HepG2 (cell line): Measurements from ENCODE around the gene NOB1. TPM values are rescaled to one million over a fixed set of nuclear protein-coding genes. Genes with fewer than 3 reads are reported as not detected.

Experiments used
- ATAC-seq: fragments of 200-7000 bp; cut with Tn5 transposase; 3 replicates; pipeline ENCODE4 v1.9.1; 2020; ENCODE audit warnings: mild to moderate bottlenecking, moderate library complexity
- BruUV-seq: library from RNA; stranded (reverse); fragments of 400-500 nt; replicated peaks from 2 replicates; lab custom pipeline; 2021; lab: Mats Ljungman, UMichigan
- CTCF ChIA-PET: fragments of 300-600 bp; formaldehyde crosslinking; extraction: SDS; loops from one replicate; lab custom pipeline; 2021; ENCODE audit warnings: low total read pairs, inconsistent platforms, low intra/inter-chr PET ratio; lab: Yijun Ruan, JAX
- POLR2A ChIA-PET: fragments of 350-600 bp; sonication (Branson Sonifier 250); formaldehyde crosslinking; loops from one replicate; lab custom pipeline; 2020; ENCODE audit warnings: antibody characterized with exemption, inconsistent platforms; lab: Yijun Ruan, JAX
- DNase-seq: peaks from one replicate; pipeline ENCODE4 v3.0.0-alpha.2; 2015; ENCODE audit warnings: low spot score
- FAIRE-seq: peaks from 3 replicates; lab custom pipeline; 2011; peaks lifted over from hg19 to GRCh38; lab: Jason Lieb, UNC
- H2AFZ ChIP-seq: one replicate; pipeline ENCODE4 v1.6.1; 2011; ENCODE audit warnings: low read length, inconsistent platforms
- H3K27ac ChIP-seq: fragments of 300-600 bp; 3 replicates; pipeline ENCODE4 v1.8.0; 2011; ENCODE audit warnings: mixed run types, mild to moderate bottlenecking, mixed read lengths, low read length, inconsistent platforms; ENCODE audit not compliant: insufficient read depth; ENCODE audit errors: extremely low read length
- H3K27me3 ChIP-seq, 2 experiments: fragments of 200-600 bp in 1 of 2; 2 replicates in 1 of 2; 3 replicates in 1 of 2; pipeline versions ENCODE4 v1.6.0 to v1.8.0; 2011; ENCODE audit warnings: low read length in 2 of 2, mild to moderate bottlenecking in 2 of 2, moderate library complexity in 2 of 2, inconsistent platforms in 1 of 2; ENCODE audit not compliant: insufficient read depth in 2 of 2, control insufficient read depth in 1 of 2
- H3K36me3 ChIP-seq, 2 experiments: fragments of 200-600 bp in 1 of 2; replicated peaks in 1 of 2; 2 replicates in 1 of 2; 3 replicates in 1 of 2; pipeline versions ENCODE4 v1.5.1 to v1.8.0; 2011; ENCODE audit warnings: low read length in 2 of 2, inconsistent platforms in 1 of 2; ENCODE audit not compliant: insufficient read depth in 2 of 2, control insufficient read depth in 1 of 2
- H3K4me1 ChIP-seq: 2 replicates; pipeline ENCODE4 v1.5.1; 2012; ENCODE audit warnings: low read length, inconsistent platforms; ENCODE audit not compliant: insufficient read depth
- H3K4me2 ChIP-seq: 2 replicates; pipeline ENCODE4 v1.6.0; 2011; ENCODE audit warnings: low read depth, low read length, inconsistent platforms
- H3K4me3 ChIP-seq, 3 experiments: fragments of 200-600 bp in 1 of 3; sonication (generic), shearing (Covaris generic) in 1 of 3; replicated peaks in 1 of 3; 2 replicates each; pipeline ENCODE4 v1.5.1; 2011 to 2016; ENCODE audit warnings: low read length in 3 of 3, inconsistent platforms in 2 of 3, low read depth in 2 of 3, mild to moderate bottlenecking in 2 of 3, control low read depth in 1 of 3, mixed read lengths in 1 of 3; ENCODE audit not compliant: insufficient read depth in 1 of 3
- H3K79me2 ChIP-seq: one replicate; pipeline ENCODE4 v1.6.1; 2011; ENCODE audit warnings: low read length, inconsistent platforms; ENCODE audit not compliant: insufficient read depth
- H3K9ac ChIP-seq: 2 replicates; pipeline ENCODE4 v1.6.0; 2011; ENCODE audit warnings: mild to moderate bottlenecking, low read depth, low read length, inconsistent platforms; ENCODE audit not compliant: insufficient read depth
- H3K9me3 ChIP-seq: 2 replicates; pipeline ENCODE4 v1.5.1; 2012; ENCODE audit warnings: mild to moderate bottlenecking, low read length
- H4K20me1 ChIP-seq: 2 replicates; pipeline ENCODE4 v1.6.0; 2011; ENCODE audit warnings: inconsistent platforms, mild to moderate bottlenecking, low read length, moderate library complexity; ENCODE audit not compliant: insufficient read depth
- AGO2 ChIP-seq: fragments of 200-400 bp; formaldehyde crosslinking; optimal IDR thresholded peaks from 2 replicates; pipeline ENCODE3; 2017; ENCODE audit warnings: mild to moderate bottlenecking, low read depth, low read length, moderate library complexity
- FOXA1 ChIP-seq, 2 experiments: fragments of 450-650 bp in 1 of 2; sonication (generic) in 1 of 2; formaldehyde crosslinking in 1 of 2; IDR thresholded peaks; 2 replicates each; pipeline versions ENCODE4 v1.4.0 to v1.6.1; 2016 to 2020; ENCODE audit warnings: missing genetic modification reagents in 1 of 2
- GABPB1 ChIP-seq: IDR thresholded peaks from 2 replicates; pipeline ENCODE4 v1.6.1; 2016; ENCODE audit warnings: mild to moderate bottlenecking, missing genetic modification reagents, moderate library complexity, missing compliant biosample characterization
- JUNB ChIP-seq: sonication (generic); formaldehyde crosslinking; IDR thresholded peaks from 2 replicates; pipeline ENCODE4 v1.8.0; 2022; ENCODE audit warnings: missing genetic modification reagents, mild to moderate bottlenecking, borderline replicate concordance
- LCORL ChIP-seq, 2 experiments: fragments of 450-650 bp in 1 of 2; sonication (generic) in 1 of 2; formaldehyde crosslinking in 1 of 2; IDR thresholded peaks; 2 replicates each; pipeline versions ENCODE4 v1.5.0 to v1.6.1; 2017 to 2020; ENCODE audit warnings: antibody characterized with exemption in 1 of 2, missing genetic modification reagents in 1 of 2
- NONO ChIP-seq, 2 experiments: fragments of 450-650 bp in 1 of 2; sonication (generic) in 1 of 2; formaldehyde crosslinking in 1 of 2; IDR thresholded peaks in 1 of 2; conservative IDR thresholded peaks in 1 of 2; 2 replicates each; pipeline versions ENCODE4 v1.6.1 to v1.8.0; 2017 to 2022; ENCODE audit warnings: mild to moderate bottlenecking in 1 of 2, missing genetic modification reagents in 1 of 2, moderate library complexity in 1 of 2
- NR3C1 ChIP-seq: sonication (generic); formaldehyde crosslinking; IDR thresholded peaks from 2 replicates; pipeline ENCODE4 v1.4.0; 2020; ENCODE audit warnings: missing genetic modification reagents
- SAFB2 ChIP-seq: sonication (generic); formaldehyde crosslinking; IDR thresholded peaks from 2 replicates; pipeline ENCODE4 v1.5.1; 2020; ENCODE audit warnings: missing genetic modification reagents, low read depth, mild to moderate bottlenecking, borderline replicate concordance
- SNRNP70 ChIP-seq: fragments of 200-400 bp; formaldehyde crosslinking; IDR thresholded peaks from 2 replicates; pipeline ENCODE4 v1.6.1; 2017; ENCODE audit warnings: mild to moderate bottlenecking, low read depth, low read length, moderate library complexity
- SOX13 ChIP-seq, 3 experiments: fragments of 450-650 bp in 1 of 3; sonication (generic) in 1 of 3; formaldehyde crosslinking in 1 of 3; IDR thresholded peaks in 2 of 3; conservative IDR thresholded peaks in 1 of 3; 2 replicates each; pipeline versions ENCODE4 v1.5.0 to v1.6.1; 2016 to 2020; ENCODE audit warnings: antibody characterized with exemption in 1 of 3, mild to moderate bottlenecking in 1 of 3, missing compliant biosample characterization in 1 of 3, missing genetic modification reagents in 1 of 3, moderate library complexity in 1 of 3
- SOX6 ChIP-seq, 2 experiments: fragments of 450-650 bp in 1 of 2; sonication (generic) in 1 of 2; formaldehyde crosslinking in 1 of 2; IDR thresholded peaks; 2 replicates each; pipeline versions ENCODE4 v1.4.0 to v1.6.1; 2017 to 2020; ENCODE audit warnings: antibody characterized with exemption in 1 of 2, mild to moderate bottlenecking in 1 of 2, missing genetic modification reagents in 1 of 2
- ZNF383 ChIP-seq: sonication (generic); formaldehyde crosslinking; IDR thresholded peaks from 2 replicates; pipeline ENCODE4 v1.4.0; 2020; ENCODE audit warnings: missing genetic modification reagents, mild to moderate bottlenecking, borderline replicate concordance
- ZNF432 ChIP-seq: sonication (generic); formaldehyde crosslinking; IDR thresholded peaks from 2 replicates; pipeline ENCODE4 v1.5.0; 2020; ENCODE audit warnings: missing genetic modification reagents, mild to moderate bottlenecking, borderline replicate concordance
- ZNF570 ChIP-seq: sonication (generic); formaldehyde crosslinking; IDR thresholded peaks from 2 replicates; pipeline ENCODE4 v1.4.0; 2020; ENCODE audit warnings: mild to moderate bottlenecking, missing genetic modification reagents, borderline replicate concordance
- ZNF615 ChIP-seq: sonication (generic); formaldehyde crosslinking; IDR thresholded peaks from 2 replicates; pipeline ENCODE4 v1.5.0; 2020; ENCODE audit warnings: mild to moderate bottlenecking, missing genetic modification reagents, borderline replicate concordance
- WGBS: methylation state at CpG from one replicate; pipeline ENCODE4 v1.1.6; 2017; ENCODE audit warnings: low lambda C conversion rate; 5-methylcytosine and 5-hydroxymethylcytosine counted together
- in situ Hi-C: cut with HindIII; loops from 2 replicates; pipeline ENCODE4 v1.10.0; 2017; ENCODE audit warnings: low pct_unique_long_range_greater_than_20kb; ENCODE audit not compliant: extremely low pct_ligation_motif_present
- intact Hi-C: fragments of 100-400 bp; cut with micrococcal nuclease; formaldehyde crosslinking; loops from one replicate; pipeline ENCODE4 v1.10.0; 2022; ENCODE audit not compliant: unreplicated experiment
- polyA plus RNA-seq, 8 experiments: library from polyadenylated mRNA; depleted of rRNA in 3 of 8; stranded (reverse) in 7 of 8; unstranded in 1 of 8; fragments of >200 nt; fragmentation: Illumina TruSeq in 4 of 8; extraction: Trizol in 4 of 8; gene quantifications; 2 replicates each; pipeline versions ENCODE4 v1.2.1 to v1.2.3, GENCODE V29; 2011 to 2016; ENCODE audit warnings: low read depth in 4 of 8, missing spikeins in 1 of 8, mixed read lengths in 1 of 8; ENCODE audit not compliant: insufficient read depth in 1 of 8
- total RNA-seq, 5 experiments: library from RNA; depleted of rRNA; stranded (reverse); fragments of >200 nt; fragmentation: Illumina TruSeq; extraction: Trizol; gene quantifications; 2 replicates each; pipeline ENCODE4 v1.2.3, GENCODE V29; 2016; ENCODE audit warnings: low read depth in 1 of 5
- TF ChIP-seq, protein P1 (sequence below): sonication (generic); formaldehyde crosslinking; IDR thresholded peaks from 2 replicates; pipeline ENCODE4 v1.5.1; 2020; ENCODE audit warnings: missing genetic modification reagents, mild to moderate bottlenecking, borderline replicate concordance
- TF ChIP-seq, protein P2 (sequence below): sonication (generic); formaldehyde crosslinking; IDR thresholded peaks from 2 replicates; pipeline ENCODE4 v1.4.0; 2020; ENCODE audit warnings: missing genetic modification reagents
- TF ChIP-seq, protein P3 (sequence below): sonication (generic); formaldehyde crosslinking; IDR thresholded peaks from 2 replicates; pipeline ENCODE4 v1.4.0; 2020; ENCODE audit warnings: mild to moderate bottlenecking, missing genetic modification reagents, borderline replicate concordance

NOB1 gene
- total and polyA plus RNA-seq, 2 of the 13 experiments (the other 11 are each of a cell fraction or from before 2014, with no cell fraction given) = 47.1 to 162 TPM

DNA sequence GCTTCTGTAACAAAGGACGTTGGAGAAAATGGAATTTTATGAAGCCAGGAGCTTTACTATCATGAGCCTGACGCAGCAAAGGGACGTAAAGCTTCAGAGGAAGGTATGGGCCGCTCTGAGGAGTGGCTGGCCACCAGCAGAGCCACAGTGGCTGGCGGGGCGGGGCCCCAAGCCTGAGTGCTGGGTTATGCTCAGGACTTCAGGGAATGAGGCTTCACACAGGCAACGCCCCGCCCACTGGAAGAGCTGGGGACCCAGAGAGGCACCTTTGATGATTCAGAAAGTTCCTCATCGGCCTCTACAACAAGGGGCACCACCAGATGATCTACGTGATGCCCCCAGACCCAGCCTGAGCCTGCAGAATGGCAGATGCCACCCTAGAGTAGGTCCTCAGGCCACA lies 8.8 kb downstream of the NOB1 start:
- Histone ChIP-seq H2AFZ (no peak overlapping the region), H3K27me3 (no peaks in the 10 kb centered on the region), H3K27ac (no peak overlapping the region), H3K4me2 (no peak overlapping the region), H3K79me2 (peaks cover 26% of the 10 kb centered on the region), H3K9ac (no peak overlapping the region), H3K4me1 (no peaks in the 10 kb centered on the region), H3K36me3 (peaks cover 49 to 93% of the 10 kb centered on the region in 2 experiments), H4K20me1 (peaks cover 4% of the 10 kb centered on the region; the same call in 1 of the 2 replicates), H3K9me3 (no peaks in the 10 kb centered on the region), H3K4me3 (no peak overlapping the region)
- BruUV-seq = no TSS peak
- intact Hi-C loops = no loop called here
- 85% methylated on average over 6 of the region's 10 CpGs for WGBS
- ChIA-PET CTCF (no interaction called here), POLR2A (interaction anchor here (0.9 to 2.7 kb wide), 2 partner anchors 8 to 19 kb away, joined by 3 to 10 read pairs; partner anchors contain the start of genes NOB1 and NQO1)
- in situ Hi-C loops = no loop called here
- no peak for ATAC-seq
- DNase-seq = no peak
- FAIRE-seq = no peak
- TF ChIP-seq ZNF570 = no peak
- no peak for TF ChIP-seq ZNF383
- TF ChIP-seq SNRNP70 = no peak
- TF ChIP-seq, protein P1, sequence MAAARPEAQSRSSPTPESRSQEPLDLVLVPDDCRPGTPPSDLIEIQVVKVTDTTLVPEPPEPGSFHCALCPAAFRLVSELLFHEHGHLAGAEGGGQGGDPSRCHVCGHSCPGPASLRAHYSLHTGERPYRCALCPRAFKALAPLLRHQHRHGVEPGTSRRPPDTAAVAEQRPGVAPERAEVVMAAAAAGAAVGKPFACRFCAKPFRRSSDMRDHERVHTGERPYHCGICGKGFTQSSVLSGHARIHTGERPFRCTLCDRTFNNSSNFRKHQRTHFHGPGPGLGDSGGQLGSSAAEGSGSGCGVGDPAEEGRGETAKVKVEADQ (CRISPR knock-in tag) = no peak
- TF ChIP-seq JUNB (CRISPR knock-in tag) = no peak
- TF ChIP-seq ZNF615 (CRISPR knock-in tag) = no peak
- TF ChIP-seq SOX13 (IDR thresholded peaks at IDR 0.05) = no peak
- TF ChIP-seq SOX13 (CRISPR knock-in tag; conservative IDR thresholded peaks at IDR 0.05 in 1 of 2, IDR thresholded peaks at IDR 0.05 in 1 of 2) = no peak
- no peak for TF ChIP-seq ZNF432 (CRISPR knock-in tag)
- 0 out of 2 replicates have a peak, but pooled peaks have one; percentile 13 for TF ChIP-seq GABPB1
- TF ChIP-seq NONO (IDR thresholded peaks at IDR 0.05) = no peak
- TF ChIP-seq NONO (CRISPR knock-in tag; conservative IDR thresholded peaks at IDR 0.05) = no peak
- no peak for TF ChIP-seq SAFB2 (CRISPR knock-in tag)
- no peak for TF ChIP-seq FOXA1 (IDR thresholded peaks at IDR 0.05)
- no peak for TF ChIP-seq FOXA1 (CRISPR knock-in tag; IDR thresholded peaks at IDR 0.05)
- TF ChIP-seq, protein P2, sequence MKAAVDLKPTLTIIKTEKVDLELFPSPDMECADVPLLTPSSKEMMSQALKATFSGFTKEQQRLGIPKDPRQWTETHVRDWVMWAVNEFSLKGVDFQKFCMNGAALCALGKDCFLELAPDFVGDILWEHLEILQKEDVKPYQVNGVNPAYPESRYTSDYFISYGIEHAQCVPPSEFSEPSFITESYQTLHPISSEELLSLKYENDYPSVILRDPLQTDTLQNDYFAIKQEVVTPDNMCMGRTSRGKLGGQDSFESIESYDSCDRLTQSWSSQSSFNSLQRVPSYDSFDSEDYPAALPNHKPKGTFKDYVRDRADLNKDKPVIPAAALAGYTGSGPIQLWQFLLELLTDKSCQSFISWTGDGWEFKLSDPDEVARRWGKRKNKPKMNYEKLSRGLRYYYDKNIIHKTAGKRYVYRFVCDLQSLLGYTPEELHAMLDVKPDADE (CRISPR knock-in tag) = no peak
- TF ChIP-seq, protein P3, sequence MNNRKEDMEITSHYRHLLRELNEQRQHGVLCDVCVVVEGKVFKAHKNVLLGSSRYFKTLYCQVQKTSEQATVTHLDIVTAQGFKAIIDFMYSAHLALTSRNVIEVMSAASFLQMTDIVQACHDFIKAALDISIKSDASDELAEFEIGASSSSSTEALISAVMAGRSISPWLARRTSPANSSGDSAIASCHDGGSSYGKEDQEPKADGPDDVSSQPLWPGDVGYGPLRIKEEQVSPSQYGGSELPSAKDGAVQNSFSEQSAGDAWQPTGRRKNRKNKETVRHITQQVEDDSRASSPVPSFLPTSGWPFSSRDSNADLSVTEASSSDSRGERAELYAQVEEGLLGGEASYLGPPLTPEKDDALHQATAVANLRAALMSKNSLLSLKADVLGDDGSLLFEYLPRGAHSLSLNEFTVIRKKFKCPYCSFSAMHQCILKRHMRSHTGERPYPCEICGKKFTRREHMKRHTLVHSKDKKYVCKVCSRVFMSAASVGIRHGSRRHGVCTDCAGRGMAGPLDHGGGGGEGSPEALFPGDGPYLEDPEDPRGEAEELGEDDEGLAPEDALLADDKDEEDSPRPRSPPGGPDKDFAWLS (CRISPR knock-in tag) = no peak
- TF ChIP-seq NR3C1 (CRISPR knock-in tag) = no peak
- TF ChIP-seq SOX6 (IDR thresholded peaks at IDR 0.05) = no peak
- no peak for TF ChIP-seq SOX6 (CRISPR knock-in tag; IDR thresholded peaks at IDR 0.05)
- peak; percentile 56 for TF ChIP-seq AGO2
- no peak for TF ChIP-seq LCORL (IDR thresholded peaks at IDR 0.05)
- TF ChIP-seq LCORL (CRISPR knock-in tag; IDR thresholded peaks at IDR 0.05) = no peak
